ENCODE measurements around the gene CLSTN2.

DNA sequence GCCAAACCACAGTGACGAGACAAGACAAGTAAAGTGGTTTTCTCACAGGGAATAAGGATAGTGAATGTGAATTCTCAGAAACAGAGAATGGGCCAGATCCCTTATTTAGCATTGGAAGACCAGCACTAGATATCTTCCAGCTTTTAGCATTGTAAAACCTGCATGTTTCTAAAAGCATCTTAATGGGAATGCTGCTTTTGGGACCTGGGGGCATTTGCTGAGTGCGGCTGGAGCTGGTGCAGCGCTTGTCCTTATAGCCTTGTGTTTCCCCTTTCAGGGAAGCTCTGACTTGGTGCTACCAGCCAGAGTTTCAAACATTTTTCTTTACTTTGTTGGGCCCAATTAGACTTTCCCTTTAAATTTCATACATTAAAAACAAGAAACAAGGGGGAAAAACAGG is 52.9 kb downstream of the CLSTN2 start:
- TF ChIP-seq CTCF (IDR thresholded peaks at IDR 0.05; ENCODE audit: poor library complexity) (no peak), EZH2phosphoT487 (IDR thresholded peaks at IDR 0.05; ENCODE audit: low read depth, severe bottlenecking, unreplicated experiment) (no peak)

All from hepatocyte (in vitro differentiated cells).